ENCODE results near the gene PLCH1.

- TF ChIP-seq ZBTB21 (CRISPR knock-in tag; IDR thresholded peaks at IDR 0.05) (no peak), PTBP1 (IDR thresholded peaks at IDR 0.05; ENCODE audit: low read depth, low read length, poor library complexity, severe bottlenecking) (no peak), POLR2AphosphoS5 (IDR thresholded peaks at IDR 0.05; ENCODE audit: low read depth, low read length) (no peak)
- TF ChIP-seq, protein P1, sequence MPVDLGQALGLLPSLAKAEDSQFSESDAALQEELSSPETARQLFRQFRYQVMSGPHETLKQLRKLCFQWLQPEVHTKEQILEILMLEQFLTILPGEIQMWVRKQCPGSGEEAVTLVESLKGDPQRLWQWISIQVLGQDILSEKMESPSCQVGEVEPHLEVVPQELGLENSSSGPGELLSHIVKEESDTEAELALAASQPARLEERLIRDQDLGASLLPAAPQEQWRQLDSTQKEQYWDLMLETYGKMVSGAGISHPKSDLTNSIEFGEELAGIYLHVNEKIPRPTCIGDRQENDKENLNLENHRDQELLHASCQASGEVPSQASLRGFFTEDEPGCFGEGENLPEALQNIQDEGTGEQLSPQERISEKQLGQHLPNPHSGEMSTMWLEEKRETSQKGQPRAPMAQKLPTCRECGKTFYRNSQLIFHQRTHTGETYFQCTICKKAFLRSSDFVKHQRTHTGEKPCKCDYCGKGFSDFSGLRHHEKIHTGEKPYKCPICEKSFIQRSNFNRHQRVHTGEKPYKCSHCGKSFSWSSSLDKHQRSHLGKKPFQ (CRISPR knock-in tag; IDR thresholded peaks at IDR 0.05; ENCODE audit: insufficient replicate concordance): no peak
These were observed 409.8 kb downstream of the PLCH1 start for GRCh38 chr3:155334914-155335723.

Measured in HepG2 (cell line).